ENCODE measurements around the gene STARD5. TPM values are rescaled to one million over a fixed set of nuclear protein-coding genes. Genes with fewer than 3 reads are reported as not detected.
"Not testable (repeated sequence)": the region's sequence is repeated elsewhere in the genome, so short reads cannot be mapped to it uniquely, and the experiment has no call there.

Gene STARD5
- total and polyA plus RNA-seq, 5 experiments from 2014 or later = 3.8 to 12.8 (median 6.9) TPM

- POLR2A ChIA-PET = interaction anchor here (0.8 to 1.6 kb wide), 6 partner anchors 25 to 59 kb away, joined by 3 to 6 read pairs (median 4); no protein-coding TSS in a partner anchor
- no peaks in the 10 kb centered on the region for H3K27me3 Mint-ChIP-seq
- H3K27ac Mint-ChIP-seq = peak overlapping the region in 1 of 10 donors; percentile 20
- no peak for ATAC-seq
- no peak for DNase-seq
- no peaks in the 10 kb centered on the region for H3K36me3 Mint-ChIP-seq
- H3K4me3 Mint-ChIP-seq = no peak overlapping the region
- H3K9me3 Mint-ChIP-seq = no peaks in the 10 kb centered on the region
- H3K4me1 Mint-ChIP-seq = peaks cover 0 to 32% (median 24%) of the 10 kb centered on the region in 4 donors
These were observed 11.0 kb upstream of the STARD5 start for GRCh38 chr15:81334768-81335435.

GRCh38 chr15:81333363-81333762, 9.4 kb upstream of the STARD5 start:
- Mint-ChIP-seq H3K36me3 (no peaks in the 10 kb centered on the region), H3K9me3 (no peaks in the 10 kb centered on the region), H3K4me1 (peaks cover 0 to 42% (median 25%) of the 10 kb centered on the region in 4 donors), H3K4me3 (no peak overlapping the region), H3K27me3 (no peaks in the 10 kb centered on the region), H3K27ac (peak overlapping the region in 2 of 10 donors; percentile 71 to 87)
- no peak for ATAC-seq
- no peak for DNase-seq
- POLR2A ChIA-PET = no interaction called here

GRCh38 chr15:81332326-81332725, 8.4 kb upstream of the STARD5 start:
- Mint-ChIP-seq H3K4me1 (peaks cover 4 to 48% (median 30%) of the 10 kb centered on the region in 4 donors), H3K36me3 (no peaks in the 10 kb centered on the region), H3K4me3 (peak overlapping the region in 1 of 10 donors; percentile 57), H3K27me3 (no peaks in the 10 kb centered on the region), H3K9me3 (no peaks in the 10 kb centered on the region), H3K27ac (no peak overlapping the region)
- POLR2A ChIA-PET = interaction anchor here (1.1 to 12.0 kb wide), 3 partner anchors 21 to 57 kb away, joined by 3 to 123 read pairs (median 6); no protein-coding TSS in a partner anchor
- DNase-seq (no peak), ATAC-seq (no peak)

- no peaks in the 10 kb centered on the region for H3K9me3 Mint-ChIP-seq
- H3K36me3 Mint-ChIP-seq = no peaks in the 10 kb centered on the region
- no peak overlapping the region for H3K4me3 Mint-ChIP-seq
- peaks cover 7 to 51% (median 34%) of the 10 kb centered on the region in 4 donors for H3K4me1 Mint-ChIP-seq
- POLR2A ChIA-PET = interaction anchor here (1.1 to 12.0 kb wide), 3 partner anchors 20 to 56 kb away, joined by 3 to 123 read pairs (median 6); no protein-coding TSS in a partner anchor
- peak overlapping the region in 3 of 10 donors; percentile 19 to 78 (median 35) for H3K27ac Mint-ChIP-seq
- no peaks in the 10 kb centered on the region for H3K27me3 Mint-ChIP-seq
- peak in 1 of 10 donors; percentile 8 for DNase-seq
- ATAC-seq = no peak
These were observed 7.7 kb upstream of the STARD5 start for GRCh38 chr15:81331600-81331999.

- H3K4me3 Mint-ChIP-seq = peak overlapping the region; percentile 43 to 72 (median 61)
- ATAC-seq, H3K36me3 Mint-ChIP-seq, H3K27me3 Mint-ChIP-seq, DNase-seq, H3K9me3 Mint-ChIP-seq: not testable (repeated sequence)
- peak overlapping the region in 8 of 10 donors; percentile 19 to 72 (median 52) for H3K27ac Mint-ChIP-seq
- POLR2A ChIA-PET = interaction anchor here (1.6 to 12.0 kb wide), 2 partner anchors 20 to 56 kb away, joined by 6 to 123 read pairs; no protein-coding TSS in a partner anchor
- peaks cover 9 to 47% (median 33%) of the 10 kb centered on the region in 4 donors for H3K4me1 Mint-ChIP-seq
These were observed 7.2 kb upstream of the STARD5 start for GRCh38 chr15:81331141-81331540.

GRCh38 chr15:81330366-81331090, 6.6 kb upstream of the STARD5 start:
- Mint-ChIP-seq H3K36me3 (no peaks in the 10 kb centered on the region), H3K4me1 (peaks cover 9 to 47% (median 33%) of the 10 kb centered on the region in 4 donors), H3K4me3 (peak overlapping the region in 9 of 10 donors; percentile 43 to 72 (median 62)), H3K9me3 (no peaks in the 10 kb centered on the region), H3K27me3 (no peaks in the 10 kb centered on the region), H3K27ac (peak overlapping the region in 7 of 10 donors; percentile 3 to 72 (median 36))
- no peak for DNase-seq
- ATAC-seq = no peak
- POLR2A ChIA-PET = interaction anchor here (1.6 to 12.0 kb wide), 2 partner anchors 19 to 55 kb away, joined by 6 to 123 read pairs; no protein-coding TSS in a partner anchor

GRCh38 chr15:81329446-81329845, 5.5 kb upstream of the STARD5 start:
- no peak overlapping the region for H3K4me3 Mint-ChIP-seq
- H3K27me3 Mint-ChIP-seq = no peaks in the 10 kb centered on the region
- POLR2A ChIA-PET = interaction anchor here (1.5 to 12.0 kb wide), 2 partner anchors 12 to 18 kb away, joined by 3 to 123 read pairs; no protein-coding TSS in a partner anchor
- no peak for DNase-seq
- no peak for ATAC-seq
- H3K4me1 Mint-ChIP-seq = peaks cover 17 to 55% (median 41%) of the 10 kb centered on the region in 4 donors
- H3K9me3 Mint-ChIP-seq = no peaks in the 10 kb centered on the region
- no peaks in the 10 kb centered on the region for H3K36me3 Mint-ChIP-seq
- peak overlapping the region in 1 of 10 donors; percentile 63 for H3K27ac Mint-ChIP-seq

- H3K27ac Mint-ChIP-seq = peak overlapping the region in 2 of 10 donors; percentile 19 to 64
- POLR2A ChIA-PET = interaction anchor here (0.7 to 12.0 kb wide), 4 partner anchors 16 to 34 kb away, joined by 3 to 123 read pairs (median 6); no protein-coding TSS in a partner anchor
These were observed 3.6 kb upstream of the STARD5 start for GRCh38 chr15:81327516-81327915.

GRCh38 chr15:81326466-81327212, 2.7 kb upstream of the STARD5 start:
- DNase-seq (no peak), ATAC-seq (no peak)
- H3K27ac Mint-ChIP-seq = peak overlapping the region in 3 of 10 donors; percentile 8 to 80 (median 46)
- no peaks in the 10 kb centered on the region for H3K36me3 Mint-ChIP-seq
- H3K27me3 Mint-ChIP-seq = no peaks in the 10 kb centered on the region
- POLR2A ChIA-PET = interaction anchor here (0.5 to 12.0 kb wide), 5 partner anchors 10 to 33 kb away, joined by 3 to 123 read pairs (median 3); no protein-coding TSS in a partner anchor
- peaks cover 24 to 77% (median 52%) of the 10 kb centered on the region in 4 donors for H3K4me1 Mint-ChIP-seq
- no peaks in the 10 kb centered on the region for H3K9me3 Mint-ChIP-seq
- no peak overlapping the region for H3K4me3 Mint-ChIP-seq

More at GRCh38 chr15:81327516-81327915, 3.6 kb upstream of the STARD5 start:
- no peak overlapping the region for H3K4me3 Mint-ChIP-seq
- H3K9me3 Mint-ChIP-seq = no peaks in the 10 kb centered on the region
- no peak for ATAC-seq
- DNase-seq = no peak
- H3K4me1 Mint-ChIP-seq = peaks cover 24 to 74% (median 48%) of the 10 kb centered on the region in 4 donors
- no peaks in the 10 kb centered on the region for H3K36me3 Mint-ChIP-seq
- H3K27me3 Mint-ChIP-seq = no peaks in the 10 kb centered on the region

GRCh38 chr15:81323559-81323943, 390 bp downstream of the STARD5 start:
- DNase-seq (no peak), ATAC-seq (no peak)
- H3K27ac Mint-ChIP-seq = peak overlapping the region; percentile 77 to 98 (median 94)
- H3K27me3 Mint-ChIP-seq = no peaks in the 10 kb centered on the region
- peaks cover 28 to 54% (median 51%) of the 10 kb centered on the region in 4 donors for H3K4me1 Mint-ChIP-seq
- H3K4me3 Mint-ChIP-seq = peak overlapping the region; percentile 89 to 99 (median 96)
- POLR2A ChIA-PET = interaction anchor here (1.1 to 12.0 kb wide), 7 partner anchors 12 to 57 kb away, joined by 3 to 123 read pairs (median 8); no protein-coding TSS in a partner anchor
- H3K36me3 Mint-ChIP-seq = peaks cover 0 to 22% (median 5%) of the 10 kb centered on the region in 3 donors
- no peaks in the 10 kb centered on the region for H3K9me3 Mint-ChIP-seq

GRCh38 chr15:81322676-81323253, 1.2 kb downstream of the STARD5 start:
- POLR2A ChIA-PET = interaction anchor here (1.7 to 12.0 kb wide), 5 partner anchors 12 to 48 kb away, joined by 6 to 123 read pairs (median 8); no protein-coding TSS in a partner anchor
- ATAC-seq (no peak), DNase-seq (no peak)
- Mint-ChIP-seq H3K27me3 (no peaks in the 10 kb centered on the region), H3K36me3 (peaks cover 0 to 29% (median 5%) of the 10 kb centered on the region in 3 donors), H3K9me3 (no peaks in the 10 kb centered on the region), H3K4me3 (peak overlapping the region; percentile 52 to 96 (median 67)), H3K27ac (peak overlapping the region in 9 of 10 donors; percentile 23 to 87 (median 77)), H3K4me1 (peaks cover 29 to 62% (median 58%) of the 10 kb centered on the region in 4 donors)
